ENCODE data around the gene SLX4.

SLX4 gene

DNA sequence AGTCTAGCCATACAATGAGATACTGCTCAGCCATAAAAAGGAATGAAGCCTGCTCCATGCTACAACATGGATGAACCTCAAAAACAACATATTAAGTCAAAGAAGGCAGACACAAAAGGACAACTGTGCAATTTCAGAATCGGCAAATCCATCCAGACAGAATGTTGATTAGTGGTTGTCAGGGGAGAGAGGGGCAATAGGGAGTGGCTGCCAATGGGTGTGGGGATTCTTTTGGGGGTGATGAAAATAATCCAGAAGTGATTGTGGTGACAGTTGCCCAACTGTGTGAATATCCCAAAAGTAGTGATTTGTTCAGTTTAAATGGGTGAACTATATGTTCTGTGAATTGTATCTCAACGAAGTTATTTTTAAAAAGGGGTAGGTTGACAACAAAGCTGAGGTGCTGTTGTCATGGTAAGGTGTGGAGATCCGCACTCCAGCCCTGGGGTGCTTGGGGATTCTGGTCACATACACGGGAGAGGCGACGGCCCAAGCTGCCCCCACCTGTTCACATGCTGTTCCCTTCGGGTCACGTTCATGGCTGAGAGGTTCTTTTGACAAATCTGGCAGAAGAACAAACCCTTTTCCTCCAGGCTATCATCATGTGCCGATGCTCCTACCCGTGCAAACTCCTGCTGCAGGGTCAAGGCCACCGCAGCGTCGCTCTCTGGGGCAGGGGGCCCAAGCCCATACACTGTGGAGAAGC is 9.6 kb downstream of the SLX4 start:
- H3K9ac ChIP-seq (ENCODE audit: low read length): no peak overlapping the region
- H3K9me2 ChIP-seq (replicated peaks; ENCODE audit: insufficient read depth, low read length): no peaks in the 10 kb centered on the region
- H3K36me3 ChIP-seq (replicated peaks; ENCODE audit: insufficient read depth, low read length): no peaks in the 10 kb centered on the region
- TF ChIP-seq EZH2 (optimal IDR thresholded peaks at IDR 0.05; ENCODE audit: low read depth, low read length) (no peak), EZH2phosphoT487 (IDR thresholded peaks at IDR 0.05; ENCODE audit: low read length) (no peak)
- TF ChIP-seq, protein P1, sequence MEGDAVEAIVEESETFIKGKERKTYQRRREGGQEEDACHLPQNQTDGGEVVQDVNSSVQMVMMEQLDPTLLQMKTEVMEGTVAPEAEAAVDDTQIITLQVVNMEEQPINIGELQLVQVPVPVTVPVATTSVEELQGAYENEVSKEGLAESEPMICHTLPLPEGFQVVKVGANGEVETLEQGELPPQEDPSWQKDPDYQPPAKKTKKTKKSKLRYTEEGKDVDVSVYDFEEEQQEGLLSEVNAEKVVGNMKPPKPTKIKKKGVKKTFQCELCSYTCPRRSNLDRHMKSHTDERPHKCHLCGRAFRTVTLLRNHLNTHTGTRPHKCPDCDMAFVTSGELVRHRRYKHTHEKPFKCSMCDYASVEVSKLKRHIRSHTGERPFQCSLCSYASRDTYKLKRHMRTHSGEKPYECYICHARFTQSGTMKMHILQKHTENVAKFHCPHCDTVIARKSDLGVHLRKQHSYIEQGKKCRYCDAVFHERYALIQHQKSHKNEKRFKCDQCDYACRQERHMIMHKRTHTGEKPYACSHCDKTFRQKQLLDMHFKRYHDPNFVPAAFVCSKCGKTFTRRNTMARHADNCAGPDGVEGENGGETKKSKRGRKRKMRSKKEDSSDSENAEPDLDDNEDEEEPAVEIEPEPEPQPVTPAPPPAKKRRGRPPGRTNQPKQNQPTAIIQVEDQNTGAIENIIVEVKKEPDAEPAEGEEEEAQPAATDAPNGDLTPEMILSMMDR (IDR thresholded peaks at IDR 0.05; ENCODE audit: low read length): no peak
- H3K4me3 ChIP-seq (ENCODE audit: low read length): no peak overlapping the region
- H3K27ac ChIP-seq (ENCODE audit: low read length): no peak overlapping the region
- no peaks in the 10 kb centered on the region for H3K4me1 ChIP-seq (ENCODE audit: low read length)
- H4K20me1 ChIP-seq (ENCODE audit: insufficient read depth, low read length): no peaks in the 10 kb centered on the region
- no peaks in the 10 kb centered on the region for H3F3A ChIP-seq (ENCODE audit: insufficient read depth, low read length)
- no peaks in the 10 kb centered on the region for H3K9me3 ChIP-seq (replicated peaks; ENCODE audit: insufficient read depth, low read length)
- H3K27me3 ChIP-seq (replicated peaks; ENCODE audit: insufficient read depth, low read length): no peaks in the 10 kb centered on the region
- DNase-seq: no peak
- H2AFZ ChIP-seq (ENCODE audit: low read length): no peak overlapping the region
- H3K4me2 ChIP-seq (ENCODE audit: low read depth, low read length): no peak overlapping the region
- H3K79me2 ChIP-seq (ENCODE audit: low read length): no peaks in the 10 kb centered on the region

DNA sequence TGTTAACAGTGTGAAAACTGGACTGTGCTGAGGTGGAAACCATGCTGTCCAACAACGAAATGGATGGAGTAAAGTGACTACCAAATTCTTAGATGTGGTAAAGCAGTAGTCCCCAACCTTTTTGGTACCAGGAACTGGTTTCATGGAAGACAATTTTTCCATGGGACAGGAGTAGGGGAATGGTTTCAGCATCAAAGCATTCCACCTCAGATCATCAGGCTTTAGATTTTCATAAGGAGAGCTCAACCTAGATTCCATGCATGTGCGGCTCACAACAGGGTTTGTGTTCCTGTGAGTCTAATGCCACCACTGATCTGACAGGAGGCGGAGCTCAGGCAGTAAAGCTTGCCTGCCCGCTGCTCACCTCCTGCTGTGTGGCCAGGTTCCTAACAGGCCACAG is 11.5 kb downstream of the SLX4 start:
- Histone ChIP-seq H3K27me3 (replicated peaks; ENCODE audit: insufficient read depth, low read length) (no peaks in the 10 kb centered on the region), H3K79me2 (ENCODE audit: low read length) (no peaks in the 10 kb centered on the region), H3K4me1 (ENCODE audit: low read length) (no peaks in the 10 kb centered on the region), H3K4me2 (ENCODE audit: low read depth, low read length) (no peak overlapping the region), H3K9me2 (replicated peaks; ENCODE audit: insufficient read depth, low read length) (no peaks in the 10 kb centered on the region), H3K27ac (ENCODE audit: low read length) (no peak overlapping the region), H4K20me1 (ENCODE audit: insufficient read depth, low read length) (no peaks in the 10 kb centered on the region), H3K36me3 (replicated peaks; ENCODE audit: insufficient read depth, low read length) (no peaks in the 10 kb centered on the region), H3K4me3 (ENCODE audit: low read length) (no peak overlapping the region), H3F3A (ENCODE audit: insufficient read depth, low read length) (no peaks in the 10 kb centered on the region), H3K9ac (ENCODE audit: low read length) (no peak overlapping the region), H3K9me3 (replicated peaks; ENCODE audit: insufficient read depth, low read length) (no peaks in the 10 kb centered on the region), H2AFZ (ENCODE audit: low read length) (no peak overlapping the region)
- no peak for DNase-seq
- TF ChIP-seq, protein P1 (IDR thresholded peaks at IDR 0.05; ENCODE audit: low read length): no peak
- TF ChIP-seq EZH2phosphoT487 (IDR thresholded peaks at IDR 0.05; ENCODE audit: low read length) (no peak), EZH2 (optimal IDR thresholded peaks at IDR 0.05; ENCODE audit: low read depth, low read length) (no peak)

GRCh38 chr16:3599121-3599520 is 12.3 kb downstream of the SLX4 start:
- Histone ChIP-seq H3K4me1 (ENCODE audit: low read length) (no peaks in the 10 kb centered on the region), H4K20me1 (ENCODE audit: insufficient read depth, low read length) (no peaks in the 10 kb centered on the region), H3K9me3 (replicated peaks; ENCODE audit: insufficient read depth, low read length) (no peaks in the 10 kb centered on the region), H2AFZ (ENCODE audit: low read length) (no peak overlapping the region), H3K4me3 (ENCODE audit: low read length) (no peak overlapping the region), H3F3A (ENCODE audit: insufficient read depth, low read length) (no peaks in the 10 kb centered on the region), H3K79me2 (ENCODE audit: low read length) (no peaks in the 10 kb centered on the region), H3K27ac (ENCODE audit: low read length) (no peak overlapping the region), H3K9me2 (replicated peaks; ENCODE audit: insufficient read depth, low read length) (no peaks in the 10 kb centered on the region), H3K36me3 (replicated peaks; ENCODE audit: insufficient read depth, low read length) (no peaks in the 10 kb centered on the region), H3K4me2 (ENCODE audit: low read depth, low read length) (no peak overlapping the region), H3K9ac (ENCODE audit: low read length) (no peak overlapping the region), H3K27me3 (replicated peaks; ENCODE audit: insufficient read depth, low read length) (no peaks in the 10 kb centered on the region)
- no peak for DNase-seq
- no peak for TF ChIP-seq EZH2phosphoT487 (IDR thresholded peaks at IDR 0.05; ENCODE audit: low read length)
- no peak for TF ChIP-seq EZH2 (optimal IDR thresholded peaks at IDR 0.05; ENCODE audit: low read depth, low read length)
- TF ChIP-seq, protein P1 (IDR thresholded peaks at IDR 0.05; ENCODE audit: low read length): no peak

Data from MM.1S (cell line).